IPS-15b (cell line): ENCODE data around the gene RBBP4.
"Not testable (repeated sequence)": the region's sequence is repeated elsewhere in the genome, so short reads cannot be mapped to it uniquely, and the experiment has no call there.

Experiments used
- H3K27me3 ChIP-seq: one replicate; pipeline ENCODE4 v1.6.1; 2013; ENCODE audit warnings: low read length; ENCODE audit not compliant: control insufficient read depth, insufficient read depth
- H3K36me3 ChIP-seq: one replicate; pipeline ENCODE4 v1.6.1; 2013; ENCODE audit warnings: low read length; ENCODE audit not compliant: control insufficient read depth, insufficient read depth
- H3K4me1 ChIP-seq: one replicate; pipeline ENCODE4 v1.6.1; 2013; ENCODE audit warnings: mild to moderate bottlenecking, low read length; ENCODE audit not compliant: control insufficient read depth, insufficient read depth
- H3K4me3 ChIP-seq: one replicate; pipeline ENCODE4 v1.5.1; 2013; ENCODE audit warnings: low read depth, low read length
- H3K9ac ChIP-seq: one replicate; pipeline ENCODE4 v1.6.1; 2013; ENCODE audit warnings: low read depth, mild to moderate bottlenecking, low read length
- H3K9me3 ChIP-seq: one replicate; pipeline ENCODE4 v1.6.1; 2013; ENCODE audit warnings: mild to moderate bottlenecking, low read length; ENCODE audit not compliant: control insufficient read depth, insufficient read depth

The RBBP4 gene

DNA sequence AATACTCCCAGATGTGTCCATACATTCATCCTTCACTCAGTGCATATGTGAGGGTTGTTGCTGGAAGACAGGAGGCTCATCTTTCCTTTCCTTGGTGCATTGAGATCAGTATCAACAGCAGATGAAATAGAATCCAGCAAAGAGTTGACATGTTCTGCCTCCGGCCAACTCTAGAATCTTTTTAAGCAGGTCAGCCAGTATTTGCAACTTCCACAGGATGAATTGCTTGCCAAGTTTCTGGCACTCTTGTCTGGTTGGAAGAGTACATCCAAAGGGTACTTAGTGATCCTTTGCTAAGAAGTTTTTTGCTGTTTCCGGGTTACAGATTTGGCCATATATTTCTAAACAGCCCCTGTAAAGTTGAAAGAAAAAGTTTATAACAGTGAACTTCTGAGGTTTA lies 30.5 kb downstream of the RBBP4 start:
- no peak overlapping the region for H3K4me3 ChIP-seq
- H3K27me3 ChIP-seq = no peaks in the 10 kb centered on the region
- H3K9ac ChIP-seq = no peak overlapping the region
- no peaks in the 10 kb centered on the region for H3K9me3 ChIP-seq
- no peaks in the 10 kb centered on the region for H3K4me1 ChIP-seq
- H3K36me3 ChIP-seq = peaks cover 32% of the 10 kb centered on the region

DNA sequence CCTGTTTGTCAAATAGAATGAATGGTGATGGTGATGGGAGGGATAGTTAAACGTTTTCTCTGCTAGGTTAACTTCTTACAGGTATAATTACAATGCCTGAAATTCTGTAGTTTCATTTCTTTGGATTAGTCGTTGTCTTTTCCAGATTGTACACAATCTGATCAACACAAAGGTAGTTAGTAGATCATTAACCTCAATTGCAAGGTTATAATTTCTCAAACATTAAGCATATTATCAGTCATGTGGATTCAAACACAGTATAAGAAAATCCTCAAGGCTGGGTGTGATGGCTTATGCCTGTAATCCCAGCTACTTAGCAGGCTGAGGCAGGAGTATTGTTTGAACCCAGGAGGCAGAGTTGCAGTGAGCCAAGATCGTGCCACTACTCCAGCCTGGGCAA lies 31.0 kb downstream of the RBBP4 start:
- H3K4me3 ChIP-seq = no peak overlapping the region
- no peaks in the 10 kb centered on the region for H3K27me3 ChIP-seq
- no peak overlapping the region for H3K9ac ChIP-seq
- H3K36me3 ChIP-seq = peaks cover 28% of the 10 kb centered on the region
- no peaks in the 10 kb centered on the region for H3K4me1 ChIP-seq
- no peaks in the 10 kb centered on the region for H3K9me3 ChIP-seq

DNA sequence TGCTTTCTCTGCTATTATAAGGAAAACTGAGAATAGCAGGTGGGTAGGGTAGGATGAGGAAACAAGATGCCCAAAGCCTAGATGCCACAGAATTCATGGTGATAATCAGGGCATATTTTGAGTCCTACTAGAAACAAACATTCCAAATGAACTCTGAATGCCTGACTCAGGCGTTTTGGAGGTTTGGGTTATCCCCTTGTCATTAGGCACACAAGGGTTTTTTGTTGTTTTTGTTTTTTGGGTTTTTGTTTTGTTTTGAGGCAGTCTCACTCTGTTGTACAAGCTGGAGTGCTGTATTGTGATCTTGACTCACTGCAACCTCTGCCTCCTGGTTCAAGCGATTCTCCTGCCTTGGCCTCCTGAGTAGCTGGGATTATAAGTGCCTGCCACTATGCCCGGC lies 32.4 kb downstream of the RBBP4 start:
- no peak overlapping the region for H3K4me3 ChIP-seq
- no peak overlapping the region for H3K9ac ChIP-seq
- H3K36me3 ChIP-seq = peaks cover 17% of the 10 kb centered on the region
- no peaks in the 10 kb centered on the region for H3K9me3 ChIP-seq
- H3K4me1 ChIP-seq = no peaks in the 10 kb centered on the region
- no peaks in the 10 kb centered on the region for H3K27me3 ChIP-seq

DNA sequence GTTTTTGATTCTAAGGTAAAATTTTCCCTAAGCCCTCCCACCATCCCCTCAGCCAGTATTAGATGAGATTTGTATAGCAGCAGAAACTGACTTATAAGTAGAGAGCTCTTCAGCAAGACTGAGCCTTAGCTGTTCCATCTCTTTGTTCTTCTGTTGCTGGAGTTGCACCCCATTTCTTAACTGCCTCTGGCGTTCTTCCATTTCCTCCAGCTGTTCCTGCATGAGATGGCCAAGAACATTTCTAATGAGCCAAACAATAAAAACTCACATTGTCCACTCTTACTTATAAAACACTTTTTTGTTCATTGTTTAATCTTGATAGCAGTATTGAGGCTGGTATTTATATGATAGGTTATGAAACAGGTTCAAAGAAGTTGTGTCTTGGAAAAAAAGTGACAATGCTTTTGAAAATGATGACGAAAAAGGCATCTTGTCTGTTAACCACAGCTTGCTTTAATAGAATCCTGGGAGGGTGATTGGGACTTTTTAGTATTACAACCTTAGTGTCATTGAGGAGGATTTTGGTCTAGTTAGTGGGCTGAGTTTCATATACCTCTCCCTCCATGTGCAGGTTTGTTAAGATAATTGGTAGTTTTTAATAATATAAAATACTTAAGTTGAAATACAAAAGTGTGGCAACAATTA lies 33.3 kb downstream of the RBBP4 start:
- no peaks in the 10 kb centered on the region for H3K4me1 ChIP-seq
- no peak overlapping the region for H3K4me3 ChIP-seq
- no peak overlapping the region for H3K9ac ChIP-seq
- no peaks in the 10 kb centered on the region for H3K9me3 ChIP-seq
- H3K36me3 ChIP-seq = peaks cover 15% of the 10 kb centered on the region
- H3K27me3 ChIP-seq = no peaks in the 10 kb centered on the region

DNA sequence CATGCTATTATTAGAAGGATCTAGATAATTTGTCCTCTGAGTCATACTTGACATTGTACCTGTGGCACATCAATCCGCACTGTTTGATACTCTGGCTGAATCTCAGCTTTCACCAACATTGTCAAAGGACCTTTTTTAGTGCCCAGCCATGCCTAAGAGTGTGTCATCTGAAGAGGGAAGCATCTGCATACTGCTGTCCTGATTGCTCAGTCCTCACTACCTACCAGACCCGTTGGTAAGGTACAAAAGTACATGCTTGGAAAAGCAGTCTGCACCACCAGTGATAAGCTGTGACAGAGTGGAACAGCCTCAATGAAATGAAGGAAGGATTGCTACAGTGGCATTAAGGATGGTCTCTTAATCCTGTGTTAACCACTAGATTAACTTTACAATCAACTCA lies 34.5 kb downstream of the RBBP4 start:
- Histone ChIP-seq H3K9me3 (no peaks in the 10 kb centered on the region), H3K4me3 (no peak overlapping the region), H3K36me3 (peaks cover 14% of the 10 kb centered on the region), H3K4me1 (no peaks in the 10 kb centered on the region), H3K27me3 (no peaks in the 10 kb centered on the region), H3K9ac (no peak overlapping the region)

- Histone ChIP-seq H3K36me3 (peaks cover 11% of the 10 kb centered on the region), H3K9me3 (no peaks in the 10 kb centered on the region), H3K4me1 (no peaks in the 10 kb centered on the region), H3K4me3 (no peak overlapping the region), H3K9ac (no peak overlapping the region), H3K27me3 (no peaks in the 10 kb centered on the region)
Observed at GRCh38 chr1:32686387-32686786, 35.4 kb downstream of the RBBP4 start.

DNA sequence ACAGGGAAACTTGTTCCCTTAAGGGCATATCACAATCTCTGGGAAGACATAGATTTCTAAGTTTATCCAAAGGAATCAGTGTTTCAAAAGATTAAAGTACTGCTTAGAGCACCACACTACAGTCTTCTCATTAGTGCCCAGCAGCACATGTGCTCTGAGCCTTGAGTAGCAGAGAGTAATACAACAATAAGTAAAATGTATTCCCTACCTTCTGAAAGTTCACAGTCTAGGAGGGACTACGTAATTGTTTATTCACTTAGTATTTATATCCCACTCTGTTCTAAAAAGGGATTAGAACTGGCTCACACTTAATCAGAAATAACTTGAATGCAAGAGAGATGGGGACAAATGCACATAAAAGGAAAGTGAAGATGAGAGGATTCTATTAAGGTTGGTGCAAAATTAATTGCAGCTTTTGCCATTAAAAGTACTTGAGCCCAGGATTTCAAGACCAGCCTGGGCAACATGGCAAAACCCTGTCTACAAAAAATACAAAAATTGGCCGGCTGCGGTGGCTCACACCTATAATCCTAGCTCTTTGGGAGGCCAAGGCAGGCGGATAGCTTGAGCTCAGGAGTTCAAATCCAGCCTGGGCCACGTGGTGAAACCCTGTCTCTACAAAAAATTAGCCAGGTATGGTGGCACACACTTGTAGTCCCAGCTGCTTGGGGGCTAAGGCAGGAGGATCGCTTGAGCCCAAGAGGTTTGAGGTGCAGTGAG lies 42.6 kb downstream of the RBBP4 start:
- Histone ChIP-seq H3K9me3 (no peaks in the 10 kb centered on the region), H3K9ac (no peak overlapping the region), H3K4me1 (no peaks in the 10 kb centered on the region), H3K27me3 (no peaks in the 10 kb centered on the region), H3K4me3 (no peak overlapping the region), H3K36me3 (no peaks in the 10 kb centered on the region)

- H3K4me1 ChIP-seq = no peaks in the 10 kb centered on the region
- no peaks in the 10 kb centered on the region for H3K9me3 ChIP-seq
- H3K9ac ChIP-seq = no peak overlapping the region
- H3K27me3 ChIP-seq = no peaks in the 10 kb centered on the region
- no peaks in the 10 kb centered on the region for H3K36me3 ChIP-seq
- H3K4me3 ChIP-seq = no peak overlapping the region
Observed at GRCh38 chr1:32695098-32695904, 44.3 kb downstream of the RBBP4 start.

DNA sequence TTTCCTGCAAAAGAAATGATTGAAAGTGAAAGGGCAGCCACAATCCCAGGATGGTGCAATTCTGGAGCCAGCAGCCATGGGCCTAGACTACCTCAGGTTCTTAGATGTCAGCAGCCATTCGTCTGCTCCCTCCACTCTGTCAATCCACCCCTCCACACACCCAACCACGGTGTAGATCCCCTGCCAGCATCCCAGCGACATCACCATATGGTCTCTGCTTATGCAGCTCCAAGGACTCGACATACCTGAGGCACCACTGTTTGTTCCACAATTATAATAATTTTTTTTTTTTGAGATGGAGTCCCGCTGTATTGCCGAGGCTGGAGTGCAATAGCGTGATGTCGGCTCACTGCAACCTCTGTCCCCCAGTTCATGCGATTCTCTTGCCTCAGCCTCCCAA lies 45.0 kb downstream of the RBBP4 start:
- Histone ChIP-seq H3K9me3 (no peaks in the 10 kb centered on the region), H3K27me3 (no peaks in the 10 kb centered on the region), H3K9ac (no peak overlapping the region), H3K4me3 (no peak overlapping the region), H3K36me3 (no peaks in the 10 kb centered on the region), H3K4me1 (no peaks in the 10 kb centered on the region)

DNA sequence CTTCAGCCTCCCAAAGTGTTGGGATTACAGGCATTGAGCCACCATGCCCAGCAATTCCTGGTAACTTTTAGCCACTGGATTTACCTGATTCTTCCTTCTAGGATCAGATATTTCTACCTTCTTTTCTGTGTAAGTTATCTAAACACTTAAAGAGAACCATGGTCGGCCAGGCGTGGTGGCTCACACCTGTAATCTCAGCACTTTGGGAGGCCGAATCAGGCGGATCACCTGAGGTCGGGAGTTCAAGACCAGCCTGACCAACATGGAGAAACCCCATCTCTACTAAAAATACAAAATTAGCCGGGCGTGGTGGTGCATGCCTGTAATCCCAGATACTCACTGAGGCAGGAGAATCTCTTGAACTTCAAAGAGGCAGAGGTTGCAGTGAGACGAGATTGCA lies 46.0 kb downstream of the RBBP4 start:
- H3K9ac ChIP-seq, H3K4me1 ChIP-seq, H3K4me3 ChIP-seq, H3K36me3 ChIP-seq, H3K27me3 ChIP-seq, H3K9me3 ChIP-seq: not testable (repeated sequence)

- no peak overlapping the region for H3K4me3 ChIP-seq
- peaks cover 5% of the 10 kb centered on the region for H3K4me1 ChIP-seq
- no peak overlapping the region for H3K9ac ChIP-seq
- peaks cover 26% of the 10 kb centered on the region for H3K27me3 ChIP-seq
- H3K36me3 ChIP-seq = no peaks in the 10 kb centered on the region
- no peaks in the 10 kb centered on the region for H3K9me3 ChIP-seq
Observed at GRCh38 chr1:32701421-32701911, 50.5 kb downstream of the RBBP4 start.
